Muscle layer of duodenum (tissue), 2 donors: Measurements from ENCODE around the gene DMWD.

Experiments
- H3K27ac ChIP-seq: one replicate; pipeline ENCODE4 v1.7.0; 2013; ENCODE audit warnings: mild to moderate bottlenecking, low read length
- H3K27me3 ChIP-seq: one replicate; pipeline ENCODE4 v1.7.0; 2013; ENCODE audit warnings: low read depth, mild to moderate bottlenecking, control low read depth, low read length
- H3K36me3 ChIP-seq, 2 donors: one replicate each; pipeline ENCODE4 v1.7.0; 2013; ENCODE audit warnings: low read length in 2 of 2, control low read depth in 1 of 2, mild to moderate bottlenecking in 1 of 2; ENCODE audit not compliant: insufficient read depth in 2 of 2, control insufficient read depth in 1 of 2
- H3K4me1 ChIP-seq, 2 donors: one replicate each; pipeline ENCODE4 v1.7.0; 2013; ENCODE audit warnings: low read length in 2 of 2, mild to moderate bottlenecking in 2 of 2, control low read depth in 1 of 2, moderate library complexity in 1 of 2; ENCODE audit not compliant: insufficient read depth in 2 of 2, control insufficient read depth in 1 of 2
- H3K4me3 ChIP-seq, 2 donors: one replicate each; pipeline ENCODE4 v1.7.0; 2013; ENCODE audit warnings: low read length in 2 of 2, low read depth in 1 of 2, mild to moderate bottlenecking in 1 of 2
- H3K9me3 ChIP-seq, 2 donors: one replicate each; pipeline ENCODE4 v1.7.0; 2013; ENCODE audit warnings: low read length in 2 of 2, control low read depth in 1 of 2, mild to moderate bottlenecking in 1 of 2; ENCODE audit not compliant: control insufficient read depth in 1 of 2
- donor health status: healthy.

DMWD gene

DNA sequence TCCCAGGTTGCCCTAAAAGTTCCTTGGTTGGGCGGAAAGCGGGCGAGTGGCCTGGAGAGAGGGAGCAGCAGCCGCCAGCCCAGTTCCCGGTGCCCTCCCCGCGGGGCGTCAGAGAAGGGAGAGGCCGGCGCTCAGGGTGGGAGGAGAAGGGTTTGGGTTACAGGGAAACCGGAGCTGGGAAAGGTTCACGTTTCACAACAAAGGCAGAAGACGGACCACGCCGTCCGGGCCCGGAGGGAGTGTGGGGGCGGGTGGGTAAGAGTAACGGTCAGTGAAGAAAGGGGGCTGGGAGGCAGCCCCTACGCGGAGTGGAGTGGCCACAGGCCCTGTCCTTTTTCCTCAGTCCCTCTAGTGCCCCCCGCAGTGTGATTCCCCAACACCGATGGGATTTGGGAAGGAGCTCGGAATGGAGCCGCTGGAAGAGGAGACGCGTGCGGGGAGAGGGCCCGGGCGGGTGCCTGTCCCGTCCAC, 25.2 kb downstream of the DMWD start:
- H3K36me3 ChIP-seq = peaks cover 0 to 4% of the 10 kb centered on the region in 2 donors
- H3K9me3 ChIP-seq = no peaks in the 10 kb centered on the region
- H3K27ac ChIP-seq = peak overlapping the region; percentile 75
- peaks cover 4 to 57% of the 10 kb centered on the region in 2 donors for H3K4me1 ChIP-seq
- no peaks in the 10 kb centered on the region for H3K27me3 ChIP-seq
- H3K4me3 ChIP-seq = peak overlapping the region; percentile 63 to 93

- peaks cover 0 to 3% of the 10 kb centered on the region in 2 donors for H3K36me3 ChIP-seq
- H3K27ac ChIP-seq = peak overlapping the region; percentile 75
- no peaks in the 10 kb centered on the region for H3K27me3 ChIP-seq
- peaks cover 4 to 56% of the 10 kb centered on the region in 2 donors for H3K4me1 ChIP-seq
- no peaks in the 10 kb centered on the region for H3K9me3 ChIP-seq
- H3K4me3 ChIP-seq = peak overlapping the region; percentile 63 to 93
Observed at GRCh38 chr19:45766869-45767346, 25.7 kb downstream of the DMWD start.

GRCh38 chr19:45766296-45766868, 26.3 kb downstream of the DMWD start:
- peak overlapping the region; percentile 75 for H3K27ac ChIP-seq
- peaks cover 4 to 50% of the 10 kb centered on the region in 2 donors for H3K4me1 ChIP-seq
- H3K9me3 ChIP-seq = no peaks in the 10 kb centered on the region
- H3K36me3 ChIP-seq = peaks cover 0 to 3% of the 10 kb centered on the region in 2 donors
- no peaks in the 10 kb centered on the region for H3K27me3 ChIP-seq
- peak overlapping the region in 1 of 2 donors; percentile 93 for H3K4me3 ChIP-seq

DNA sequence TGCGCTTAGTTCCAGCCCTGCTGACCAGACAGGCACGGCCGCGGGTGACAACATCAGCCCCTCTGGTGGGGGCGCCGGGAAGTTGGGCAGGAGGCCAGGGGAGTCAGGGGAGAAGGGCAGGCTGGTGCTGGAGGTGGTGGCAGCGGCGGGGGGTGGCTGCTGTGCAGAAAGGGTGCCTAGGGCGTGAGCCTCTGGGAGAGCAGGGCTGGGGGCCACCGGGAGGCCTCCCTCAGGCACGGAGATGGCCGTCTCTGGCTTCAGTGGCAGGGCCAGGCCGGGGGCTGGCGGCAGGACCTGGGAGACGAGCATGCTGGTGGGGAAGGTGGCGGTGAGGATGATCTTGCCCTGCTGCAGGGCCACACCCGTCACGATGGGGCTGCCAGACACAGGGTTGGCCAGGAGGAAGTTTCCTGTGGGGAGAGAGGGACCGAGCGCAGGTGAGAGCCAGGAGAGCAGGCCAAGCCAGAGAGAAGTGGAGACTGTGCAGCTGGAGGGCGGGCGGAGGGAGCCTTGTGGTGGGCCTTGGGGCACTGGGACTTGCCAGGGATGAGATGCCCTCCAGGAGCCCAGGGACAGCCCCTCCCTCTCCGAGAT, 26.8 kb downstream of the DMWD start:
- no peak overlapping the region for H3K27ac ChIP-seq
- no peaks in the 10 kb centered on the region for H3K9me3 ChIP-seq
- H3K27me3 ChIP-seq = no peaks in the 10 kb centered on the region
- peaks cover 0 to 3% of the 10 kb centered on the region in 2 donors for H3K36me3 ChIP-seq
- H3K4me3 ChIP-seq = peak overlapping the region in 1 of 2 donors; percentile 93
- H3K4me1 ChIP-seq = peaks cover 4 to 45% of the 10 kb centered on the region in 2 donors

DNA sequence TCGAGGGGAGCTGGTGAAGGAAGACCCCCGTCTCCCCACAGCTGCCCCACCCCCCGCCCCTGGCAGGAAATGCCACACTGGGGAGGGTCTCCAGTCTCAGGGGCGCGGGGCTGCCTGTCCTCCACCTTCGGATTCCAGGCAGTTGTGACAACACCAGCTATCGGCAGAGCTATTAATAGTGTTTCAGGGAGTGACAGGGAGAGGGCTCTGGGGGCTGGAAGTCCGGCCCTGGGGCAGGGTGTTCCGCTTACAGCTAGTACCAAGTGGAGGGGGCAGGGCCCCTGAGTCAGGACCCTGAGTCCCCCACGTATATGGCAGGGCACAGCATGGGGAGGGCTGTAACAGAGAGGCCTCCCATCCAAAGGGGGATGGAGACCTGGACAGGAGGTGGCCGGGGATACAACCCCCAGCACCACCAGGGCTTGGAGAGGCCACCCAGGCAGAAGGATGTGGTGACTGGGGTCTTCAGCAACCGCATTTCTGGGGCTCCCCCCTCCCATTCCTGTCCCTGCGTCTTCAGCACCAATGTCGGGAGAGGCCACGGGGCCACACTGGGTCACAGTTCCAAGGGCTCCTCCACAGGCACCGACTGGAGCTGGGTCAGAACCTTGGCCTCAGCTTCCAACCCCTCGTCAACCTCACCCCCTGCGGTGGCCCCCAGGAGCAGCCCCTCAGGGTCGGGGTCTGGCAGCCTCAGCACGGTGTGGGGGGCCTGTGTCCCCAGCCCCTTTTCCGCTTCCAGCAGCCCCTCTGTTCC, 27.5 kb downstream of the DMWD start:
- peaks cover 0 to 3% of the 10 kb centered on the region in 2 donors for H3K36me3 ChIP-seq
- H3K27ac ChIP-seq = no peak overlapping the region
- peak overlapping the region in 1 of 2 donors; percentile 19 for H3K4me3 ChIP-seq
- H3K4me1 ChIP-seq = peaks cover 4 to 42% of the 10 kb centered on the region in 2 donors
- no peaks in the 10 kb centered on the region for H3K9me3 ChIP-seq
- no peaks in the 10 kb centered on the region for H3K27me3 ChIP-seq

DNA sequence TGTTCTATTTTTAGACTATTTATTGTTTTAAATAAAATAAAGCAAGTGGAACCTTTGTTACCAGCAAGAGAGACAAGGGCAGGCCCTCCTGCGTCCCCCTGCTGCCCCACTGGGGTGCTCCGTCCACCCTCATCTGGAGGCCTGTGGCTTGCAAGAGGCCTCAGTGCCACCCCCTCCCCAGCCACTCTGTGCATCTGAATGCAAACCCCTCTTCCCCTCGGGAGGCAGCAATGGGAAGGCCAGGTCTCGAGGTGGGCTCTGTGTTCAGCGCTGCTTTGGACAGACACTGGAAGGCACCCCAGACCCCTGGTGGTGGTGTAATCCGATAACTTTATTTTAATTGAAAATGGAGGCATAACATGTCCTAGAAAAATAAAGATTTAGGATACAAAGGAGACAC, 28.2 kb downstream of the DMWD start:
- Histone ChIP-seq H3K9me3 (no peaks in the 10 kb centered on the region), H3K4me1 (peaks cover 4 to 37% of the 10 kb centered on the region in 2 donors), H3K36me3 (peaks cover 0 to 3% of the 10 kb centered on the region in 2 donors), H3K4me3 (peak overlapping the region in 1 of 2 donors; percentile 19), H3K27me3 (no peaks in the 10 kb centered on the region), H3K27ac (no peak overlapping the region)

DNA sequence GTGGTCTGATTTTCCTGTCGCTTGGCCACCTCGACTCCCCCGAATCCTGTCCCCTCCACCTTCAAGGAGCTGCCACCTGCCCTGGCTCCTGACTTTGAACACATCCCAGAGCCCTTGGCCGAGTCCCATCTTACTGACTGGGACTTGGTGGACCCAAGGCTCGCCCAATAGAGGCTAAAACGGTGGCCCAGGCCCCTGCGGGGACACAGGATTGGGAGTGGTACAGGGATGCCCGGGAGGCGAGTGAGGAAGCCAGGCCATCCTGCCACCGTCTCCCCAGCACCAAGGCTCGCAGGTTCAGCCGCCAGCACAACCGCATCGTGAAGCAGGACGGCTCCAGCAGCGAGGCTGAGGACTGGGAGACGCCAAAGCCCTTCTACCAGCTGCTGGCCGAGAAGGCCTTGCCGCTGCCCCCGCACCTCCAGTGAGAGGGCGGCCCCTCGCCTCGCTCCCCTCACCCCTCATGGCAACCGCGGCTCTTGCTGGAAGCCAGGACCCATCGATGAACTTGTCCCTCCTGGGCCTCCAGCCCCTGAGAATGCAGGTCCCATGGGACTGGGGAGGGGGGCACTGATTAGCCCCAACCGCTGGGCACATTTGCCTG, 28.9 kb downstream of the DMWD start:
- Histone ChIP-seq H3K4me1 (peaks cover 4 to 37% of the 10 kb centered on the region in 2 donors), H3K27ac (no peak overlapping the region), H3K36me3 (no peaks in the 10 kb centered on the region), H3K9me3 (no peaks in the 10 kb centered on the region), H3K27me3 (no peaks in the 10 kb centered on the region), H3K4me3 (peak overlapping the region in 1 of 2 donors; percentile 19)

GRCh38 chr19:45762870-45763631, 29.6 kb downstream of the DMWD start:
- peaks cover 4 to 37% of the 10 kb centered on the region in 2 donors for H3K4me1 ChIP-seq
- no peak overlapping the region for H3K27ac ChIP-seq

GRCh38 chr19:45761714-45762113, 30.9 kb downstream of the DMWD start:
- Histone ChIP-seq H3K4me3 (no peak overlapping the region), H3K27me3 (no peaks in the 10 kb centered on the region), H3K4me1 (peaks cover 4 to 33% of the 10 kb centered on the region in 2 donors), H3K36me3 (no peaks in the 10 kb centered on the region), H3K27ac (no peak overlapping the region), H3K9me3 (no peaks in the 10 kb centered on the region)

More at GRCh38 chr19:45762870-45763631, 29.6 kb downstream of the DMWD start:
- Histone ChIP-seq H3K27me3 (no peaks in the 10 kb centered on the region), H3K36me3 (no peaks in the 10 kb centered on the region), H3K4me3 (no peak overlapping the region), H3K9me3 (no peaks in the 10 kb centered on the region)

DNA sequence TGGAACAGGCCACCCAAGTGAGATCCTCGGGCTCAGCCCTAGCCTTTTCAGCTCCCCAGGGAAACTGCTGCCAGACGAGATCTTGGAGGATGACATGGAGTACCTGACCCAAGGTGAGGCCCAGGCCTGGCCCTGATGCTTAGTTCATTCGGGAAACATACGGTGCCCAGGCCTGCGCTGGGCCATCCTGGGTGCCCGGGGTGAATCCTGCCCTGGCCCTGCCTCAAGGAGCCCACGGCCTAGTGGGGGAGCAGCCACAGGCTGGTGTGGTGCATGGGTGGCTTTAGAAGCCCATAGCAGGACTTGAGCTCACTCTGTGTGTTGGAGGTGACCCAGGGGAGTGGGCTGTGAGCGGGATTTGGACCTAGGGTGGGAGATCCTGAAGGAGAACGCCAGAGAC, 33.7 kb downstream of the DMWD start:
- Histone ChIP-seq H3K36me3 (no peaks in the 10 kb centered on the region), H3K4me3 (no peak overlapping the region), H3K27me3 (no peaks in the 10 kb centered on the region), H3K27ac (no peak overlapping the region), H3K4me1 (peaks cover under 1 to 5% of the 10 kb centered on the region in 2 donors), H3K9me3 (no peaks in the 10 kb centered on the region)
